KOPT-K1 (cell line): ENCODE measurements around the gene ESRRG.

Experiments used
- H3K27ac ChIP-seq: fragments of 200-600 bp; sonication (generic); 2 replicates; pipeline ENCODE4 v1.5.1; 2016; ENCODE audit warnings: antibody characterized with exemption, mild to moderate bottlenecking, low read depth, low read length; ENCODE audit not compliant: poor library complexity, severe bottlenecking
- H3K36me3 ChIP-seq: fragments of 200-600 bp; sonication (generic); 2 replicates; pipeline ENCODE4 v1.5.1; 2017; ENCODE audit warnings: antibody characterized with exemption, mild to moderate bottlenecking, low read length, moderate library complexity; ENCODE audit not compliant: insufficient read depth
- H3K9me3 ChIP-seq: fragments of 200-600 bp; sonication (generic); 2 replicates; pipeline ENCODE4 v1.5.1; 2017; ENCODE audit warnings: antibody characterized with exemption, low read length, mild to moderate bottlenecking; ENCODE audit not compliant: insufficient read depth, poor library complexity, severe bottlenecking

The ESRRG gene

GRCh38 chr1:216723274-216723780 is at the start of gene ESRRG:
ESRRG (minus strand) TSS chr1:216723429; CDS start chr1:216723299, 130 bp downstream.
- Histone ChIP-seq H3K36me3 (no peaks in the 10 kb centered on the region), H3K27ac (no peak within 1 kb of the TSS), H3K9me3 (no peaks in the 10 kb centered on the region)

GRCh38 chr1:216771922-216772321 is 48.7 kb upstream of the ESRRG start:
- H3K36me3 ChIP-seq = no peaks in the 10 kb centered on the region
- no peak overlapping the region for H3K27ac ChIP-seq
- H3K9me3 ChIP-seq = no peaks in the 10 kb centered on the region

- no peaks in the 10 kb centered on the region for H3K36me3 ChIP-seq
- H3K9me3 ChIP-seq = no peaks in the 10 kb centered on the region
- no peak overlapping the region for H3K27ac ChIP-seq
Observed at GRCh38 chr1:216766633-216767327, 43.6 kb upstream of the ESRRG start.

- Histone ChIP-seq H3K9me3 (no peaks in the 10 kb centered on the region), H3K36me3 (no peaks in the 10 kb centered on the region), H3K27ac (no peak overlapping the region)
Observed at GRCh38 chr1:216765346-216766300, 42.4 kb upstream of the ESRRG start.

- Histone ChIP-seq H3K9me3 (no peaks in the 10 kb centered on the region), H3K36me3 (no peaks in the 10 kb centered on the region), H3K27ac (no peak overlapping the region)
Observed at GRCh38 chr1:216758161-216758560, 34.9 kb upstream of the ESRRG start.

DNA sequence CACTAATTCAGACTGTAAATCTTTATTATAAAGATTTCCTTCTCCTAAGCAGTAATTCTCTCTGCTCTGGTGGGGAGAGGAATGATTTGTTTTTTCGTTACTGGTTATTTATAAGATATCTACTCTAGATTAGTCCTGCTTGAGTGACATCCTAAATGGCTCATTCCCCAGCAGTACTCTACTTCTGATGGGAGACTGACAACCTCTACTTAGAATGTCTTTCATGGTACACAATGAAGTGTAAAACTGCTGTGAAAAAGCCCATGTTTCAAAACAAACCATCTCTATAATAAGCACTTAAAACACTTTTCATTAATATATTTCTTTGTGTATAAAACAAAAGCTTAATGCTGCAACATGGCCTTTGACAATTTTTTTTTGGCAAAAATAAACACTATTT is 33.9 kb upstream of the ESRRG start:
- Histone ChIP-seq H3K27ac (no peak overlapping the region), H3K9me3 (no peaks in the 10 kb centered on the region), H3K36me3 (no peaks in the 10 kb centered on the region)

GRCh38 chr1:216750961-216751360 is 27.7 kb upstream of the ESRRG start:
- no peaks in the 10 kb centered on the region for H3K36me3 ChIP-seq
- no peaks in the 10 kb centered on the region for H3K9me3 ChIP-seq
- H3K27ac ChIP-seq = no peak overlapping the region

DNA sequence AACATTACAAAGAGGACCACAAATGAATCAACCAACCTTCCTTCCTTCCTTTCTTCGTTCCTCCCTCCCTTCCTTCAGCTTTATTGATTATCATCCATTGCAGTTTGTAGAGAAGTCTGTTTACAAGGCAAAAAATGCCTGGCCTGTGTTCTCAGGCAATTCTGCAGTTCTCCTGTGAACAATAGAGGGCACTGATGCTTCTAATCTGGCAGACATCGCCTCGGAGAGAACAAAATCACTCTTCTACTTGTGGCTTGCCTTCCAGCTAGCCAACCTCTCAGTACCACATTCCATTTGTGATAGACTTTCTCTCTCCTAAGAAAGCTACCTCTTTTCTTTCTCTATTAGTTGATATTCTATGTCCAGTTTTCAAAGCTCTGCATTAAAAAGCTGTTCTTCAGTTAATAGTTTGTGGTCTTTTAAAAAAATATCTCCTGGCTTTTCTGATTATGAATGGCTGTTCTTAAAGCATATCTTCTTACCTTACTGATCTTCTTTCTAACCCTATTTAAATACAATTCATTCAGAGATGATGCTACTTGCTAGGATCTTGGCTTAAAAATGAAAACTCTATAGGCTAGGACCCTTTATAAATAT is 26.9 kb upstream of the ESRRG start:
- no peaks in the 10 kb centered on the region for H3K9me3 ChIP-seq
- H3K27ac ChIP-seq = no peak overlapping the region
- H3K36me3 ChIP-seq = no peaks in the 10 kb centered on the region

GRCh38 chr1:216749232-216749631 is 26.0 kb upstream of the ESRRG start:
- H3K9me3 ChIP-seq = no peaks in the 10 kb centered on the region
- H3K27ac ChIP-seq = no peak overlapping the region
- no peaks in the 10 kb centered on the region for H3K36me3 ChIP-seq

DNA sequence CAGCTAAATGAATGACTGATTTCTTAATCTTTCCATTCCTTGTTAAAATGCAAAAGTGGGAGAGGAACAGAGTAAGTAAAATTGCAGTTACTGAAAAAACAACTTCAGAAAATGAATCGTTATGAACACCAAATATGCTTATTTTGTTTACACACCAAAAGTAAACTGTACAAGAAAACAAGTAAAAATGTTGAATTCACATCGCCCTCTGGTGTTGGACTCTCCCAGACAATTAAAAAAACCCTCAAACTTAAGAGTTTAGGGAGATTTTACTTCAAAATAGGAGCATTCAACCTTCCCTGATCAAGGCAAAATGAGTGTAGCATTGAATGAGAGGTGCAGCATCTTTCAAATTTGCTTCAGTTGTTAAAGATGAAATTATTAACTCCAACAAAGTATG is 19.4 kb upstream of the ESRRG start:
- no peaks in the 10 kb centered on the region for H3K9me3 ChIP-seq
- no peaks in the 10 kb centered on the region for H3K36me3 ChIP-seq
- H3K27ac ChIP-seq = no peak overlapping the region

- Histone ChIP-seq H3K27ac (no peak overlapping the region), H3K9me3 (no peaks in the 10 kb centered on the region), H3K36me3 (no peaks in the 10 kb centered on the region)
Observed at GRCh38 chr1:216740331-216740730, 17.1 kb upstream of the ESRRG start.

DNA sequence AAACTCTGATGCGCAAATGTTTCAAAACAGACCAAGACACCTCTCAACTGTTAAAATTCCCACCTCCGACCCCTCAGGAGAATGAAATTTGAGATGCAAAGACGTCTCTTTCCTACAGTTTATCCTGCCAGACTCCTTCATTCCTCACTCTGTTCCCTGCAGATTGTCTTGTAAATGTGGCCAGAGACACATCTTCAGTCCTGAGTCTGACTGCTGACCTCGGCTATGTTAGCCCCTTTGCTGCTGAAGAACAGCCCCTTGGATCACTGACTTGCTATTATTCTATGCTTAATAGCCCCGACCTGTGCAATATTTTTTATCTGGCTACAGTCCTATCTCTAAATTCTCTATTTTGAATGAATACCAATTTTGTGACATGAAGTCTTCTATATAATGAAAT is 16.6 kb upstream of the ESRRG start:
- Histone ChIP-seq H3K9me3 (no peaks in the 10 kb centered on the region), H3K36me3 (no peaks in the 10 kb centered on the region), H3K27ac (no peak overlapping the region)

GRCh38 chr1:216732121-216732520 is 8.9 kb upstream of the ESRRG start:
- no peaks in the 10 kb centered on the region for H3K9me3 ChIP-seq
- H3K36me3 ChIP-seq = no peaks in the 10 kb centered on the region
- no peak overlapping the region for H3K27ac ChIP-seq

DNA sequence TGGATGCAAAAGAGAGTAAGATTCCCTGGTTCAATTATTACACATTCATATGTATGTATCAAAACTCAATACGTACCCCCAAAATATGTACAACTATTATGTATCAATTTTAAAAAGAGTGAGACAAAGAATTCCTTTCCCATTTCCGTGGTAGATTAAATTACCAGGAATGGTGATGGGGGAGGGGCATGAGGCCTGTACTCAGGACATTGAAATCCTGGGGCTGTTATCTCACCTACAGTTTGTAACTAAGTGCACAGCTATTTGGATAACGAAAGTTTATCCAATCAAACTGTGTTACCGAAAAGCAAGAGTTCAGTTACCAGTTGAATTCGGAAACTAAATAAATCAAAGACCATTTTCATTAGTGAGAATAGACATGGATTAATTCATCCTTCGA is 8.3 kb upstream of the ESRRG start:
- Histone ChIP-seq H3K9me3 (no peaks in the 10 kb centered on the region), H3K27ac (no peak overlapping the region), H3K36me3 (no peaks in the 10 kb centered on the region)

GRCh38 chr1:216726435-216726834 is 3.2 kb upstream of the ESRRG start:
- Histone ChIP-seq H3K36me3 (no peaks in the 10 kb centered on the region), H3K9me3 (no peaks in the 10 kb centered on the region), H3K27ac (no peak overlapping the region)
